Measurements from ENCODE around the gene STAU1. TPM values are rescaled to one million over a fixed set of nuclear protein-coding genes. Genes with fewer than 3 reads are reported as not detected.
"Not testable (repeated sequence)": the region's sequence is repeated elsewhere in the genome, so short reads cannot be mapped to it uniquely, and the experiment has no call there.

STAU1 gene
- total RNA-seq, 1 experiment from 2014 or later: 147 TPM

DNA sequence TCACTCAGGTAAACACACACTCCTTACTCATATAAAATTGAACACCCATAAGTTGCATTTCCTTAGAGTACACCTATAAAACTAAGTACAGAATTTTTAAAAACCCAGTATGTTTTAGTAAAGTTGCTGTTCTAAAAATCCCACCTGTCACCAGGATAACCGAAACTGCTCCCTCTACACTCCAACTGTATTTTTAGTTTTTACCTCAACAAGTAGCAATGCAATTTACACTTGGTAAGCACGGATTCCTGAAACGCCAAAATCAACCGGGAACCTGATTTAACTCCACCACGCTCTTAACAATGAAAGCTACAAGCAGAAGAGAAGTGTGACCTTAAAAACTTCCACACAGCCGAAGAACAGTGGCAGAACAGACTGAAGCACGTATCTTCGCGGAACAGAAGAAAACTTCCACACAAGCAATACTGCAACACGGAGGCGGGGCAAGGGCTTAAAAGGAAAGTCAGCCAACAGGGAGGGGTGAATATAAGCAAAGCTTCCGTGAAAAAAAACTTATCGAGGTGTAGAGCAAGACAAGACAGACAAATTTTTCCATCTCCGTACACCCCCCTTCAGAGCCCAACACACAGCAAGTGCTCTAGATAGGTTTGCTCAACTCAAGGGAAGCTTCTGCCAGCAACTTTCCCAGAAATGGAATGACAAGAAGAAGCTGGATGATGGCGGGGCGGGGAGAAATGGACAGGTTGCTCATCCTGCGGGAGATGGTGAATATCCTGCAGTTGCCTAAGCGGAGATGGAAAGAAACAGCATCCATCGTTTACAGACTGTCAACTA lies 1.4 kb downstream of the STAU1 start:
- TF ChIP-seq, protein P1, sequence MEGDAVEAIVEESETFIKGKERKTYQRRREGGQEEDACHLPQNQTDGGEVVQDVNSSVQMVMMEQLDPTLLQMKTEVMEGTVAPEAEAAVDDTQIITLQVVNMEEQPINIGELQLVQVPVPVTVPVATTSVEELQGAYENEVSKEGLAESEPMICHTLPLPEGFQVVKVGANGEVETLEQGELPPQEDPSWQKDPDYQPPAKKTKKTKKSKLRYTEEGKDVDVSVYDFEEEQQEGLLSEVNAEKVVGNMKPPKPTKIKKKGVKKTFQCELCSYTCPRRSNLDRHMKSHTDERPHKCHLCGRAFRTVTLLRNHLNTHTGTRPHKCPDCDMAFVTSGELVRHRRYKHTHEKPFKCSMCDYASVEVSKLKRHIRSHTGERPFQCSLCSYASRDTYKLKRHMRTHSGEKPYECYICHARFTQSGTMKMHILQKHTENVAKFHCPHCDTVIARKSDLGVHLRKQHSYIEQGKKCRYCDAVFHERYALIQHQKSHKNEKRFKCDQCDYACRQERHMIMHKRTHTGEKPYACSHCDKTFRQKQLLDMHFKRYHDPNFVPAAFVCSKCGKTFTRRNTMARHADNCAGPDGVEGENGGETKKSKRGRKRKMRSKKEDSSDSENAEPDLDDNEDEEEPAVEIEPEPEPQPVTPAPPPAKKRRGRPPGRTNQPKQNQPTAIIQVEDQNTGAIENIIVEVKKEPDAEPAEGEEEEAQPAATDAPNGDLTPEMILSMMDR (IDR thresholded peaks at IDR 0.05; ENCODE audit: unreplicated experiment): no peak
- intact Hi-C loops (cut with micrococcal nuclease; ENCODE audit: unreplicated experiment): loop anchor here (2.0 kb wide), 2 partner anchors 32 to 54 kb away; partner anchors contain the start of gene DDX27
- H3K27me3 Mint-ChIP-seq (ENCODE audit: unreplicated experiment): peaks cover 13% of the 10 kb centered on the region
- H3K4me1 Mint-ChIP-seq (ENCODE audit: low read depth, unreplicated experiment): peaks cover 36% of the 10 kb centered on the region
- peaks cover 39% of the 10 kb centered on the region for H3K36me3 Mint-ChIP-seq (ENCODE audit: insufficient read depth, unreplicated experiment)
- DNase-seq: peak; percentile 66
- no peaks in the 10 kb centered on the region for H3K9me3 Mint-ChIP-seq (ENCODE audit: low read depth, unreplicated experiment)
- BruUV-seq (replicated peaks): TSS peak; percentile 31
- peak overlapping the region; percentile 97 for H3K4me3 Mint-ChIP-seq (ENCODE audit: low read depth, unreplicated experiment)
- CTCF ChIA-PET: interaction anchor here (0.6 to 1.9 kb wide), 5 partner anchors 8 to 89 kb away, joined by 3 to 7 read pairs (median 5); partner anchors contain the start of gene DDX27
- peak overlapping the region; percentile 84 for H3K27ac Mint-ChIP-seq (ENCODE audit: unreplicated experiment)

DNA sequence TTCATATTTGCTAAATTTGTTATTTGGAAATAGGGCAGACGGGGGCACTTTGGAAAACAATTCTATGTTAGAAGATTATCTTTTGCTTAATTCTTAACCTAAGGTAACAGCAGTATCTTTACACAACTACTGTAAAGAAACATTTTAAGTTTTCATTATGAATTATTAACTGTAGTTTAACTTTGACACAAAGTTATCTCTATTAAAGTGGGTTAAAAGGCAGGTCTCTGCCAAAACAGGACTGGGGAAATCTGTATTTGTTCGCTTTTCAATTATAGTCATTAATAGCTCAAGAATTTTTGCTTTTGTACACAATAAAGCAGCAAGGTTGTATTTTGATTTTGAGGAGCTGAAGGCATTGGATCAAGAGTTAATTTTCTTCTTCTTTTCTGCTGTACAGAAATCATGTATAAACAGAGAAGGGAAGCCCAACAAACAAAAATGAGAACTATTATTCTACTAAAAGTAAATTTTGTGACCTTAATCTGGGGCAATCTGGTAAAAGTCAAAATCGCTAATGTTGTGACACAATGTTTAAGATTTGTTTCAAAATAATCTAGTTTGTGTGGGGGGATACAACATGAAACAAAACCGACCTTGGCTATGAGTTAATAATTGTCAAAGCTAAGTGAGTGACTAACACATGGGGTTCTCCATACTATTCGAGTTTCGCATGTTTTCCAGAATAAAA lies 2.9 kb downstream of the STAU1 start:
- intact Hi-C loops (cut with micrococcal nuclease; ENCODE audit: unreplicated experiment): no loop called here
- H3K27me3 Mint-ChIP-seq (ENCODE audit: unreplicated experiment): peaks cover 12% of the 10 kb centered on the region
- H3K9me3 Mint-ChIP-seq (ENCODE audit: low read depth, unreplicated experiment): no peaks in the 10 kb centered on the region
- TF ChIP-seq, protein P1 (IDR thresholded peaks at IDR 0.05; ENCODE audit: unreplicated experiment): no peak
- peaks cover 50% of the 10 kb centered on the region for H3K4me1 Mint-ChIP-seq (ENCODE audit: low read depth, unreplicated experiment)
- no peak for DNase-seq
- CTCF ChIA-PET: interaction anchor here (0.8 to 1.9 kb wide), 3 partner anchors 32 to 91 kb away, joined by 3 to 5 read pairs (median 5); no protein-coding TSS in a partner anchor
- H3K27ac Mint-ChIP-seq (ENCODE audit: unreplicated experiment): peak overlapping the region; percentile 84
- no TSS peak for BruUV-seq (replicated peaks)
- H3K4me3 Mint-ChIP-seq (ENCODE audit: low read depth, unreplicated experiment): peak overlapping the region; percentile 97
- H3K36me3 Mint-ChIP-seq (ENCODE audit: insufficient read depth, unreplicated experiment): peaks cover 39% of the 10 kb centered on the region

DNA sequence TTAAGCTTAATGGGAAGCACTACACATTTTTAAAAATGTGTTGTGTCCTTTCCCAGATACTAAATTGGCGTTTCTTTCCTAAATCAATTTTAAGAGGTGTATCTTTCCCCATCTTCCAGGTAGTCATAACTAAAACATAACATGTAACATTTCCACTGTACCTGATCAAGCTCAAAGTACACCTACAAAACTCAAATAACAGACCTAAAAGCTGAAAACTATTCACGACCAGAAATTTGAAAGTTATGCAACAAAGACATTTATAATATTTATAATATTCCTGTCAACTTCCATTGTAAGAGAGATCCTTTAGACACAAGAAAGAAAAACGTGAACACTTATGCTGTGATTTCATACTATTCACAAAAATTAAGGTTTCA lies 3.5 kb downstream of the STAU1 start:
- H3K27me3 Mint-ChIP-seq (ENCODE audit: unreplicated experiment): peaks cover 7% of the 10 kb centered on the region
- peak overlapping the region; percentile 97 for H3K4me3 Mint-ChIP-seq (ENCODE audit: low read depth, unreplicated experiment)
- CTCF ChIA-PET: interaction anchor here (1.5 to 1.9 kb wide), 2 partner anchors 33 to 91 kb away, joined by 5 read pairs; no protein-coding TSS in a partner anchor
- peaks cover 55% of the 10 kb centered on the region for H3K4me1 Mint-ChIP-seq (ENCODE audit: low read depth, unreplicated experiment)
- H3K9me3 Mint-ChIP-seq (ENCODE audit: low read depth, unreplicated experiment): no peaks in the 10 kb centered on the region
- DNase-seq: no peak
- H3K36me3 Mint-ChIP-seq (ENCODE audit: insufficient read depth, unreplicated experiment): peaks cover 39% of the 10 kb centered on the region
- no TSS peak for BruUV-seq (replicated peaks)
- H3K27ac Mint-ChIP-seq (ENCODE audit: unreplicated experiment): peak overlapping the region; percentile 84
- intact Hi-C loops (cut with micrococcal nuclease; ENCODE audit: unreplicated experiment): loop anchor here (5.0 kb wide), 1 partner anchor 37 kb away; no protein-coding TSS in a partner anchor
- TF ChIP-seq, protein P1 (IDR thresholded peaks at IDR 0.05; ENCODE audit: unreplicated experiment): no peak

DNA sequence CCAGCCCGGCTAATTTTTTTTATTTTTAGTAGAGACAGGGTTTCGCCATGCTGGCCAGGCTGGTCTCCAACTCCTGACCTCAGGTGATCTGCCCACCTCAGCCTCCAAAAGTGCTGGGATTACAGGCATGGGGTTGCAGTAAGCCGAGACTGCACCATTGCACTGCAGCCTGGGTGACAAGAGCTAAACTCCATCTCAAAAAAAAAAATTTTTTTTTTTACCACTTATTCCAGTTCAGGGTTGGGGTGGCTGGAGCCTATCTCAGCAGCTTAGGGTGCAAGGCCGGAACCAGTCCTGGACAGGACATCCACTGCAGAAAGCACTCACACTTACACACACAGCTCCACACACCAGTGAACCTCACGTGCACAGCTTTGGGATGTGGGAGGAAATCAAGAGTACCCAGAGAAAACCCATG lies 4.0 kb downstream of the STAU1 start:
- H3K27ac Mint-ChIP-seq (ENCODE audit: unreplicated experiment); BruUV-seq (replicated peaks); H3K27me3 Mint-ChIP-seq (ENCODE audit: unreplicated experiment); DNase-seq; H3K9me3 Mint-ChIP-seq (ENCODE audit: low read depth, unreplicated experiment): not testable (repeated sequence)
- intact Hi-C loops (cut with micrococcal nuclease; ENCODE audit: unreplicated experiment): loop anchor here (5.0 kb wide), 1 partner anchor 37 kb away; no protein-coding TSS in a partner anchor
- CTCF ChIA-PET: interaction anchor here (0.6 to 1.5 kb wide), 2 partner anchors 33 to 54 kb away, joined by 3 to 5 read pairs; no protein-coding TSS in a partner anchor
- peaks cover 39% of the 10 kb centered on the region for H3K36me3 Mint-ChIP-seq (ENCODE audit: insufficient read depth, unreplicated experiment)
- peak overlapping the region; percentile 97 for H3K4me3 Mint-ChIP-seq (ENCODE audit: low read depth, unreplicated experiment)
- peaks cover 61% of the 10 kb centered on the region for H3K4me1 Mint-ChIP-seq (ENCODE audit: low read depth, unreplicated experiment)
